Stimulated activated CD8-positive, alpha-beta memory T cell treated with anti-CD3 and anti-CD28 coated beads, Interleukin-4, amount 100 ng/mL, for 24 hours (primary cell): ENCODE results near the gene NEU1.
"Not testable (repeated sequence)": the region's sequence is repeated elsewhere in the genome, so short reads cannot be mapped to it uniquely, and the experiment has no call there.

Source experiments
- DNase-seq: peaks from one replicate; pipeline ENCODE4 v3.0.0-alpha.2; 2020; ENCODE audit warnings: low read depth

NEU1 gene

DNA sequence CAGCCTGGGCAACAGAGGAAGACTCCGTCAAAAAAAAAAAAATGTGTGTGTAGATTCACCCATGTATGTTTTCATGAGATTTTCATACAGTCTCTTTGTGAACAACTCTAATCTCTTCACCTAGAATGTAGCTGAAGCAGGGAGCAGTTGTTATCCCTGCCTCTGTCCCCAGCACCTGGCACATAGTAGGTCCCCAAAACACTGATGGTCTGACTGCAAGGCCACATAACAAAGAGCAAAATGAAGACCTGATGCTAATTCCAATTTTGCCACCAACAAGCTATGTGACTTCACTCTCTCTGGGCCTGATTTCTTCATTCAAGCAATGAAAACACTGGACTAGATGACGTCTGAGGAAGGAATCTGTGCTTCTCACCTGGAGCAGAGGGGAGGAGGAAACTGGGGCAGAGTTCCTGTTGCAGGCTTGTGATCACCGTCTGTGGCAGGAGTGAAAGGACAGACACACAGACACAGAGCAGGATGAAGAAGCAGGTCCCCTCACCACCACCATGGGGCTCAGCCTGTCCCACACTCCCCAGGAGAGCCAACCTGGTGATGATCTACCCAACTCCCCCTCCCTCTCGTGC is 11.6 kb upstream of the NEU1 start:
- no peak for DNase-seq

DNA sequence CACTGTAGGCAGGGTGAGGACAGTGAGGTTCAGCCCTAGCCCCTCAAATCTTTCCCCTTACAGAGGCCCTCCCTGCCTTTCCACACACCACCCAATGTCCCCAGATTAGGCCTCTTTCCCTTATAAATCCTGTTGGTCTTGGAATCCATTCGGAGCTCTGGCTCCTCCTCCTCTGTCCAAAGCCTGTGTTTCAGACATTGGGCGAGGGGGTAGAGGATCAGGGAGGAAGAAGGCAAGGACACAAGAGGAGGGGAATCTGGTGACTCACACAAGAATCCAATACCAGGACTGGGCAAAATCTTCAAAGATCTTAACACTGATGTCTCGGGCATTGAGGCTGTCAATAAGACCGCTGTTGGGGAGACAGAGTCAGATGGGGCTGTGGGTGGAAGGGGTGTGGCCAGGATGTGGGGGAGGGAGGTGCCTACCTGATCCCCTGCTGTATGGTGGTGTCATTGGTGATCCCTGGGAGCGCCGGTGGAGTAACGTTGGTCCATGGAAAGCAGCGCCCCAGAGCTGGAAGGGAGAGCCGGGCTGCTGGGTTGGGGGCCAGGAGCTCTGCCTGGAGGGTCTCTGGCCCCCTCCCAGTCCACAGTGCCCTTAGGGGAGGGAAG is 8.5 kb upstream of the NEU1 start:
- no peak for DNase-seq

DNA sequence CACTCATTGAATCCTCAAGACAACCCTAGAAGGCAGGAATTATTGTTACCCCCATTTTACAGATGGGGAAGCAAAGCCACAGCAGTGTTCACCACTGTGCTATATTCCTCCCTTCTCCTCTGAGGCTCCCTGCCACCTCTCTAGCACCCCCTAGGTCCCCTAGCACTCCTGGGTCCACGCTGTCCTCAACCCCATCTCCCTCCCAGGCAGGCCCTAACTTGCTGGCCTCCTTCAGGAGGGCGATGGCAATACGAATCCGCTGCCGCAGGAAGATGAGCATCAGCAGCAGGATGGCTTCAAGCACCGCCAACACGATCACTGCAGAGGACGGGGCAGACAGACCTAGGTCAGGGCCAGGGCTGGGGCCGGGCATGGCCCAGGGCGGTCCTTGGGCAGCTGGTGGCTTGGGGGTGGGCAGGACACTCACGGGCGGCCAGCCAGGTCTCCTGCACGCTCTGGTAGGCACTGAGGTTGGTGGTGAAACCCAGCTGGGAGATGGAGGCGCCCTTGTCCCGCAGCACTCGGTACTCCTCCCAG is 7.8 kb upstream of the NEU1 start:
- DNase-seq = no peak

DNA sequence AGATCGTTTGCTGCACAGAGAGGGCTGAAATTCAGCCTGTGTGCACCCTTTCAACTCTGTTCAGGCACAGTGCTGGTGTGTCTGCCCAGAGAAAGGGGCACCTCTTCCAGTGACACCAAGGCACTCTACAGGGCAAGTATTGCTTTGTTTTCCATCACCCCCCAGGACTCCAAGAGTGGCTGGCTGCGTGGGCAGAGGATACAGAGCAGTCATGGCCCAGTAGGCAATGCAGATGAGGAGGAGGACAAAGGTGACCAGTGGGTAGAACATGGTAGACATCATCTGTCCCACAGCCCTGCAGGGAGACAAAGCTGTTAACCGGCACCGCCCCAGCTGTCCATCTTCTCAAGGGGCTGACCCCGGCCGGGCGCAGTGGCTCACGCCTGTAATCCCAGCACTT is 6.7 kb upstream of the NEU1 start:
- DNase-seq = no peak

DNA sequence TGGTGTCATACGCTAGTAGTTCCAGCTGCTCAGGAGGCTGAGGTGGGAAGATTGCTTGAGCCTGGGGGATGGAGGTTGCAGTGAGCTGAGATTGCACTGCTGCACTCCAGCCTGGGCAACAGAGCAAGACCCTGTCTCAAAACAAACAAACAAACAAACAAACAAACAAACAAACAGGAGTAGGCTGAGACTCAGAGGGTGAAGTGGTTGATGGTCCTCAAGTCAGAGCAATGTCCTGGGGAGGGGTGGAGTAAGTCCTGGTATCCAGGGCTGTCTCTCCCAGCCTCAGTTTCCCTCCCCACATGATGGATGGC is 6.0 kb upstream of the NEU1 start:
- DNase-seq = not testable (repeated sequence)

DNA sequence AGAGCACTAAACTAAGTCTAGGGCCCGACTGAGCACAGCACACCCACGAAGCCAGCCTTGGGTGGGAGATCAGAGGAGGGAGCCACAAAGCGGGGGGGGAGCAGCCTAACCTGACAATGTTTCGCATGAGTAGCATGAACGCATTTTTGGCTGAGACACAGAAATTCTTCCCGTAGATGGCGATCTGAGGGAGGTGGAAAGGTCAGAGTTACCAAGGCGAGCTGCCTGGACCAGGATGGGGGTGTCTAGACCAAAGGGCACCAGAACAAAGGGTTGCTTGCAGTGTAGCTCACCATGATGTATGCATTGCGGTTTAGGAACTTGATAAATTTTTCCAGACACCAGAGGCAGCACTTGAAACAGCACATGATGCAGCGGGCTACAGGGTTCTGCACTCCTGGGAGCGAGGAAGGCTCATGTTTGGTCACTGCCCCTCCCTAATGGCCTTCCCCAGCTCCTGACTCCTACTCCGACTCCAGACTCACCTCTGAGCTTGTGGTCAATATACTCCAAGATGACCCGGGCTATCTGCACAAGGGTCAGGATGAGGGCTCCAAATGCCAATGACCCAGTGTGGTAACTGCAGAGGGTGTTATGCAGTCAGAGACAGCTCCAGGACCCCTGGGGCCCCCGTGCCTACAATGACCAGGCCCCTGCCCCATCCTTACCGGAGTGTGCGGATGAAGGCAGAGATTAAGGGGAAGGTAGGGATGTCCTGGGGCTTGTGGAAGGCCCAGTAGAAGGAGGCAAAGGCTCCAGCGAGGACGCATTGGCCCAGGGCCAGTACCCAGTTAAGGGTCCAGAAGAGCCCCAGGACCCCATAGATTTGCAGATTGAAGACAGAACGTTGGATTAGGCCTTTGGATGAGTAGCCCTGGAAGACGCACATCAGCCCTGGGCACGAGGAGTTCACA is 2.8 kb upstream of the NEU1 start:
- no peak for DNase-seq

DNA sequence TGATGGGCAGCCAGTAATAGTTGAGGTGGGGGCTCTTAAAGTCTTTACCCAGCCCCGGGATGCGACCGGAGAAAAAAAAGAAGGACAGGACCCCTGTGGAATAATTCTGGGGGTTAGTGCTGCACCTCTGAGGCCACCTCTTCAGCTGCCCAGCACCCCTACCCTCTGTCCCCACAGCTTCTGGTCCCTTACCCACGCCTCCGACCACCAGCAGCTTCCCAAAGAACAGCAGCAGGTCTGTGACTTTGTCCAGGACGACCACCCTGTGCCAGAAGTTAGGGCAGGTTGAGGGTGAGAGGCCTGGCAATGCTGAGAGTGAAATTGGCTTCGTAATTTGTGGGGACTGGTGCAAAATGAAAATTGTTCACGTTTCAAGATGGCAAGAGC is 2.2 kb upstream of the NEU1 start:
- no peak for DNase-seq

DNA sequence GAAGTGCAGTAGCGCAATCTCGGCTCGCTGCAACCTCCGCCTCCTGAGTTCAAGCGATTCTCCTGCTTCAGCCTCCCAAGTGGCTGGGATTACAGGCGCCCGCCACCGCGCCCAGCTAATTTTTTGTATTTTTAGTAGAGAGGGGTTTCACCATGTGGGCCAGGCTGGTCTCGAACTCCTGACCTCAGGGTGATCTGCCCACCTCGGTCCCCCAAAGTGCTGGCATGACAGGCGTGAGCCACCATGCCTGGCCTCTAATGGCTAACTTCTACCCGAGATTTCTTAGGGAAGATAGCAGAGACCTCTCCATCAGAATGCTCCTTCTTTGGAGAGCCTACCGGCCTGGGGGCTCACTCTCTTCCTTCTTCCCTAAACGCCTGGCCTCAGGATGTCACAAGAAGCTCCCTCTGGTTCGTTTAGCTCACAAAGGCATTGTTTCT is 1.5 kb upstream of the NEU1 start:
- DNase-seq = not testable (repeated sequence)

DNA sequence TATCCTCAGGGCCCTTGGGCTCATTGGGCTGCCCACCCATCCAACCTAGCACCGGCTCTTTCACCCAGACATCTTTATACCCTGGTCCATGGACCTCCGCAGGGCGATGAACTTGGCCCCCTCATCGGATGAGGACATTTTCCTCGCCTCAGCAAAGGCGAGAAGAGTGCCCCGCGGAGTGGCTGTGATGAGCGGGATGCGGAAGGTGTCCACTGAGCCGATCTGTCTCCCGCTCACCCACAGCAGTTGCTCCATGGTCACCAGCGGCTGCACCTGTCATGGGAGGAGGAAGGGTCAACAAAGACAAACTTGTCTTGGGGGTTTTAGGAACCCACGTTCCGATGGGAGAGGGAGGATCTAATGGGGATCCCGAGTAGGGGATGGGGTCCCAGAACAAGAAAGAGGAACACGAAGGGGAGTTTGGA is 690 bp downstream of the NEU1 start:
- no peak for DNase-seq

DNA sequence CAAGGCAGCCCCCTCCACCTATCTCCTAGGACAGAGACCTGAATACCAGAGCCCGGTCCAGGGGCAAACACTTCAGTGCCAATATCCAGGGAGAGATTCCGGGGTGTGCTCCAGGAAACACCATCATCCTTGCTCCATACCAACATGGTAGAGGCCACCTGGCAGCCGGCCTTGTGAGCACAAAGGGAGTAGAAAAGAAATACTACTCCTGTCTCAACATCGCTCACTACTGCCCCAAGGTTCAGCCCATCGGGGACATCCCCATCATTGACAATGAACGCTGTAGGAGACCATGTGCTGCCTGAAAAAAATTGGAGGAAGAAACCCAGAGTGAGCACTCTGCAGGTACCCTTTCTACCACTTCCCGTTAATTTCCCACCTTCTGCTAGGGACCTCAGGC is 1.5 kb downstream of the NEU1 start:
- DNase-seq = no peak

DNA sequence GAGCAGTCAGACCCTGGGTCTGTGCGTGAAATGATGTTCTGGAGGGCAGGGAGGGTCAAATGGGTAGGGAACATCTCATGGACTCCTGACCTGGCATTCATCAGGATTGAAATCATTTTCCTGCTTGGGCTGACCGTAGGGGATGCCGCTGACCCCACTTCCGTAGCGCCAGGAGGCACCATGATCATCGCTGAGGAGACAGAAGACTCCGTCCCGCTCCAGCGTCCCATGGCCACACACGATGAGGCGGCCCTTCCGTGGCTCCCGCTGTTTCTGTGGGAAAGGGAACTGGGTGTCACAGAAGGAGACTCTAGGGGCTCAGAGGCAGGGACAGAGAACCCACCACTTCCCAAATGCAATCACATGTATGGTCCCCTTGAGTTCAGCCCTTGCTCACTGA is 2.3 kb downstream of the NEU1 start:
- no peak for DNase-seq

DNA sequence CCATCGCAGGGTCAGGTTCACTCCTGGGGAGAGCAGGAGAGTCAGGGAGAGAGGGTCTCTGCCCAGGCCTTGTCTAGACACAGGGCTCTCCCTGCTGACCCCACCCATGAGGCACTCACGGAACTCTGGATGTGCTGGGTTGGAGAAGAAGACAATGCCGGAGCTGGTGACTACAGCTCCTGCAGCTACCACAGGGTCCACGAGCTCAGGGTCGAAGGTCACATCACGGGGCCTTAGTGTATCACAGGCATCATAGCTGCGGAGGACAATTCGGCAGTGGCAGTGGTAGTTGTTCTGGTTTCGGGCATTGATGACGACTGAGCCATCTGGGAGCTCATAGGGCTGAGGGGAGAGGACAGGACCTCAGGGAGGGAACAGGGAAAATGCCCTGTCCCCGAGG is 2.7 kb downstream of the NEU1 start:
- DNase-seq = no peak

DNA sequence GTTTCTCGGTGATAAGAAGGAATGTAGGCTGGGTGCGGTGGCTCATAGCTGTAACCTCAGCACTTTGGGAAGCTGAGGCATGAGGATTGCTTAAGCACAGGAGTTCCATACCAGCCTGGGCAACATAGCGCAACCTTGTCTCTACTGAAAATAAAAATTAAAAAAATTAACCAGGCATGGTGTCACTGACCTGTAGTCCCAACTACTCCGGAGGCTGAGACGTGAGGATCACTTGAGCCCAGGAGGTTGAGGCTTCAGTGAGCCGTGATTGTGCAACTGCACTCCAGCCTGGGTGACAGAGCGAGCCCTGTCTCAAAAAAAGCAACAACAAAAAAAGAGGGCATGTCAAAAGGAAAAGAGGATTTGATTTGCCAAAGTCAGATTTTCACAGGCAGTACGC is 3.9 kb downstream of the NEU1 start:
- no peak for DNase-seq

DNA sequence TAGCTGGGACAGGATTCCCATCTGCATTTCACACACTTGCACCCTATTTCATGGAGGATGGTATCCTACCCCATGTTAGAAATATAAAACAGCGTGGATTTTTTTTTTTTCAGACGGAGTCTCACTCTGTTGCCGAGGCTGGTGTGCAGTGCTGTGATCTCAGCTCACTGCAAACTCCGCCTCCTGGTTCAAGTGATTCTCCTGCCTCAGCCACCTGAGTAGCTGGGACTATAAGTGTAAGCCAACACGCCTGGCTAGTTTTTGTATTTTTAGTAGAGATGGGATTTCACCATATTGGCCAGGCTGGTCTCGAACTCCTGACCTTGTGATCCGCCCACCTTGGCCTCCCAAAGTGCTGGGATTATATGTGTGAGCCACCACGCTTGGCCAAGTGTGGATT is 4.8 kb downstream of the NEU1 start:
- not testable (repeated sequence) for DNase-seq

DNA sequence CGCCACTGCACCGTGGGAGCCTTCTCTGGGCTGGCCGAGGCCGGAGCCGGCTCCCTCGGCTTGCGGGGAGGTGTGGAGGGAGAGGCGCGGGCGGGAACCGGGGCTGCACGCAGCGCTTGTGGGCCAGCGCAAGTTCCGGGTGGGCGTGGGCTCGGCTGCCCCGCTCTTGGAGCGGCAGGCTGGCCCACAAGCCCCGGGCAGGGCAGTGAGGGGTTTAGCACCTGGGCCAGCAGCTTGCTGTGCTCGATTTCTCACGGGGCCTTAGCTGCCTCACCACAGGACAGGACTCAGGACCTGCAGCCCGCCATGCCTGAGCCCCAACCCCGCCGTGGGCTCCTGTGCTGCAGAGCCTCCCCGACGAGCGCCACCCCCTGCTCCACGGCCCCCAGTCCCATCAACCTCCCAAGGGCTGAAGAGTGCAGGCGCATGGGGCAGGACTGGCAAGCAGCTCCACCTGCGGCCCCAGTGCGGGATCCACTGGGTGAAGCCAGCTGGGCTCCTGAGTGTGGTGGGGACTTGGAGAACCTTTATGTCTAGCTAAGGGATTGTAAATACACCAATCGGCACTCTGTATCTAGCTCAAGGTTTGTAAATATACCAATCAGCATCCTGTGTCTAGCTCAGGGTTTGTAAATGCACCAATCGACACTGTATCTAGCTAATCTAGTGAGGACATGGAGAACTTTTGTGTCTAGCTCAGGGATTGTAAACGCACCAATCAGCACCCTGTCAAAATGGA is 10.5 kb downstream of the NEU1 start:
- DNase-seq = not testable (repeated sequence)

DNA sequence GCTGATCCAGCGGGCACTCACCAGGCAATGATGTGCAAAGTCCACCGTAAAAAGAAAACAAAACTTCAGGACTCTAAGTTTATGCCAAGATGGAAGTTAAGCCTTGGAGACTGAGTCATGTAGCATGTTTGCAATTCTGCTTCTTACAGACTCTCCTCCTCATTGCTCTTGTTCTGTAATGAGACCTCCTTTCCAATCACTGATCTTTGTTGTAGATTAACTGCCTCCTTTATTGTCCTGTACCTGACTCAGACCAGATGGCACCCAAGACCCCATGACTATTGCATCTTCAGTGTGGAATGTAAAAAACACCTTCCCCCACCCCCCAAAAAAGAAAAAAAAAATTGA is 11.2 kb downstream of the NEU1 start:
- no peak for DNase-seq

DNA sequence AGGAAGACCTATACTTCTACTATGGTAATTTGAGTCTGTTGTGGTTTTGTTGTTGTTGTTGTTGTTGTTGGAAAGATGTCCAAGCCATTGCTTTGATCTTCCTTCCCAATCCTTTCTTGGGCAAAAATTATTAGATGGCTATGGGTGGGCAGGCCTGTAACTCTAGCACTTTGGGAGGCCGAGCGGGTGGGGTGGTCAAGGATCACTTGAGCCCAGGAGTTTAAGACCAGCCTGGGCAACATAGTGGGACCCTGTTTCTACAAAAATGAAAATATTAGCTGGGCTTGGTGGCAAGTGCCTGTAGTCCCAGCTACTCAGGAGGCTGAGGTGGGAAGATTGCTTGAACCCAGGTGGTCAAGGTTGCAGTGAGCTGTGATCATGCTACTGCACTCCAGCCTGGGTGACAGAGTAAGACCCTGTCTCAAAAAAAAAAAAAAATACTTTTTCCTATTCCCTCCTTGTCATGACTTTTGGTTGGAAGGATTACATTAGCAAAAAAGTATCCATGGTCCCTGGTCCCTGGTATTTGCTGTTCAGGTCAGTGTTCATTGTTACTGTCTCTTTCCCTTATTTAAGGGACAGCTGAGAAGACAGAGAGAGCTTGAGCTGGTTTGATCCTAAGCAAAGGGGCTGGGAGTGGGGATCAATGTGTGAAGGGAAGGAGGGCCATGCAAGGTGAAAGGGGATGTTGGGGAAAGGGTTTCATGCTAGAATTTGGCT is 11.7 kb downstream of the NEU1 start:
- DNase-seq = no peak

DNA sequence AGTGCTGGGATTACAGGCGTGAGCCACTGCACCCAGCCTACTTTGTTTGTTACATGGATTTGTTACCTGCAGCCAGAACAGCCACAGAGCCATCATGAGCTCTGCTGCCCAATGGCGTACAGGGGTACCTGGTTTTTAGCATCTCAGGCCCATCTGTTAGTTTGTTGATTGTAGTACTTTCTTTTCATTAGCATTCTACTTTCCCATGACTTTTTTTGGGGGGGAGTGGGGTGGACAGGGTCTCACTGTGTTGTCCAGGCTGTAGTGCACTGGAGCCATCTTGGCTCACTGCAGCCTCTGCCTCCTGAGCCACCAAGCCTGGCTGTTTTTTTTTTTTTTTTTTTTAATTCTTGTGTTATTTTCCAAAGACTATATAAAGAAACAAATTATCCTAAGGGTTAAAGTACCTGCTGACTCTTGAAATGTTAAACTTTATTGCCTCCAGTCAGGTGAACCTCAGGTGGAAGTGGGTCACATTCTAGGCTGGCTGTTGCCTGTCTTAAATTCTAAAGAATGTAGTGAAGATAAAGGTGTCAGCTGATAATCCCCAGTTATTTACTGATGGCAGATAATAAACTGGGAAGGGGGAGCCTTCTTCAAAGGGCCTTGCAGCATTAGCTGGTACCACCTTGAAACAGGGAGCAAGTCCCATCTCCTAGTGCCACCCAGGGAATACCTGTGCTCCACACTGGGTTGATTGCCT is 15.2 kb downstream of the NEU1 start:
- DNase-seq = no peak

DNA sequence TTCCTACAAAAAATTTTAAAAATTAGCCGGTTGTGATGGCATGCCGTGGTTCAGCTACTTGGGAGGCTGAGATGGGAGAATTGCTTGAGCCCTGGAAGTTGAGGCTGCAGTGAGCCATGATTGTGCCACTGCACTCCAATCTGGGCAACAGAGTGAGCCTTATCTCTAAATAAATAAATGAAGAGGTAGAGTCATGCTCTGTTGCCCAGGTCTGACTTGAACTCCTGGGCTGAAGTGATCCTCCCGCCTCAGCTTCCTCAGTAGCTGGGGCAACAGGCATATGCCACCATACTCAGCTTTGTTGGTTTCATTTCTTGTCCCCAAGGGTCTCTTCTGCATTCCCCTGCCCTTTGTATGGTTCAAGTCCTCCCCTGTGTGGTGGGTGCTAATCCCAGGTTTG is 18.1 kb downstream of the NEU1 start:
- no peak for DNase-seq

DNA sequence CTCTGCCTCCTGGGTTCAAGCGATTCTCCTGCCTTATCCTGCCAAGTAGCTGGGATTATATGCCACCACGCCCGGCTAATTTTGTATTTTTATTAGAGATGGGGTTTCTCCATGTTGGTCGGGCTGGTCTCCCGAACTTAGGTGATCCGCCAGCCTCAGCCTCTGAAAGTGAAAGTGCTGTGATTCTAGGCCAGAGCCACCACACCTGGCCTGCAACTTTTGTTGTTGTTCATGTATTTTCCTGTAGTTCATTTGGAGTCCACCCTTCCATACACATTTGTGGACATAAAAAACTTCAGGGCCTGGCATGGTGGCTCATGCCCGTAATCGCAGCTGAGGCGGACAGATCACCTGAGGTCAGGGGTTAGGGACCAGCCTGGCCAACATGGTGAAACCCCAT is 20.6 kb downstream of the NEU1 start:
- DNase-seq = no peak

DNA sequence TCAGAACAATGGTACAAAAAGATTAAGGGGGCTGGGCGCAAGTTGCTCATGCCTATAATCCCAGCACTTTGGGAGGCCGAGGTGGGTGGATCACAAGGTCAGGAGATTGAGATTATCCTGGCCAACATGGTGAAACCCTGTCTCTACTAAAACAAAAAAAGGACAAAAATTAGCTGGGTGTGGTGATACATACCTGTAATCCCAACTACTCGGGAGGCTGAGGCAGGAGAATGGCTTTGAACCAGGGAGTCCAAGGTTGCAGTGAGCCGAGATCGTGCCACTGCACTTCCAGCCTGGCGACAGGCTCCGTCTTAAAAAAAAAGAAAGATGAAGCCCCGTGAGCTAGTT is 22.9 kb downstream of the NEU1 start:
- not testable (repeated sequence) for DNase-seq
